ENCODE data around the gene KLF18.
"Not testable (repeated sequence)": the region's sequence is repeated elsewhere in the genome, so short reads cannot be mapped to it uniquely, and the experiment has no call there.

The KLF18 gene

GRCh38 chr1:44146536-44147361, 5.3 kb upstream of the KLF18 start:
- Histone ChIP-seq H3K9ac (ENCODE audit: low read length) (no peak overlapping the region), H3K27ac (ENCODE audit: low read depth, low read length) (no peak overlapping the region), H3K27me3 (ENCODE audit: control insufficient read depth, insufficient read depth, low read length) (no peaks in the 10 kb centered on the region)

GRCh38 chr1:44144962-44145756, 3.7 kb upstream of the KLF18 start:
- Histone ChIP-seq H3K27ac (ENCODE audit: low read depth, low read length) (no peak overlapping the region), H3K27me3 (ENCODE audit: control insufficient read depth, insufficient read depth, low read length) (no peaks in the 10 kb centered on the region), H3K4me3 (ENCODE audit: low read length) (no peak overlapping the region), H3K36me3 (ENCODE audit: control insufficient read depth, insufficient read depth, low read length) (no peaks in the 10 kb centered on the region), H3K4me1 (ENCODE audit: control insufficient read depth, insufficient read depth, low read length) (no peaks in the 10 kb centered on the region), H3K9ac (ENCODE audit: low read length) (no peak overlapping the region)

More at GRCh38 chr1:44146536-44147361, 5.3 kb upstream of the KLF18 start:
- no peak overlapping the region for H3K4me3 ChIP-seq (ENCODE audit: low read length)
- no peaks in the 10 kb centered on the region for H3K4me1 ChIP-seq (ENCODE audit: control insufficient read depth, insufficient read depth, low read length)
- H3K36me3 ChIP-seq (ENCODE audit: control insufficient read depth, insufficient read depth, low read length): no peaks in the 10 kb centered on the region

- H3K36me3 ChIP-seq (ENCODE audit: control insufficient read depth, insufficient read depth, low read length); H3K4me3 ChIP-seq (ENCODE audit: low read length); H3K27me3 ChIP-seq (ENCODE audit: control insufficient read depth, insufficient read depth, low read length); H3K9ac ChIP-seq (ENCODE audit: low read length); H3K27ac ChIP-seq (ENCODE audit: low read depth, low read length); H3K4me1 ChIP-seq (ENCODE audit: control insufficient read depth, insufficient read depth, low read length): not testable (repeated sequence)
Observed at GRCh38 chr1:44139565-44139964, 1.9 kb downstream of the KLF18 start.

GRCh38 chr1:44138239-44138638, 3.2 kb downstream of the KLF18 start:
- Histone ChIP-seq H3K27ac (ENCODE audit: low read depth, low read length) (no peak overlapping the region), H3K4me3 (ENCODE audit: low read length) (no peak overlapping the region), H3K9ac (ENCODE audit: low read length) (no peak overlapping the region), H3K36me3 (ENCODE audit: control insufficient read depth, insufficient read depth, low read length) (no peaks in the 10 kb centered on the region), H3K27me3 (ENCODE audit: control insufficient read depth, insufficient read depth, low read length) (no peaks in the 10 kb centered on the region), H3K4me1 (ENCODE audit: control insufficient read depth, insufficient read depth, low read length) (no peaks in the 10 kb centered on the region)

- no peak overlapping the region for H3K4me3 ChIP-seq (ENCODE audit: low read length)
- no peak overlapping the region for H3K9ac ChIP-seq (ENCODE audit: low read length)
- no peaks in the 10 kb centered on the region for H3K36me3 ChIP-seq (ENCODE audit: control insufficient read depth, insufficient read depth, low read length)
- H3K4me1 ChIP-seq (ENCODE audit: control insufficient read depth, insufficient read depth, low read length): no peaks in the 10 kb centered on the region
- H3K27me3 ChIP-seq (ENCODE audit: control insufficient read depth, insufficient read depth, low read length): no peaks in the 10 kb centered on the region
- H3K27ac ChIP-seq (ENCODE audit: low read depth, low read length): no peak overlapping the region
Observed at GRCh38 chr1:44135886-44136285, 5.5 kb downstream of the KLF18 start.

GRCh38 chr1:44134071-44134920, 7.1 kb downstream of the KLF18 start:
- H3K9ac ChIP-seq (ENCODE audit: low read length): no peak overlapping the region
- no peaks in the 10 kb centered on the region for H3K27me3 ChIP-seq (ENCODE audit: control insufficient read depth, insufficient read depth, low read length)
- no peak overlapping the region for H3K27ac ChIP-seq (ENCODE audit: low read depth, low read length)
- no peak overlapping the region for H3K4me3 ChIP-seq (ENCODE audit: low read length)
- H3K4me1 ChIP-seq (ENCODE audit: control insufficient read depth, insufficient read depth, low read length): no peaks in the 10 kb centered on the region
- no peaks in the 10 kb centered on the region for H3K36me3 ChIP-seq (ENCODE audit: control insufficient read depth, insufficient read depth, low read length)

GRCh38 chr1:44131411-44131810, 10.0 kb downstream of the KLF18 start:
- H3K4me1 ChIP-seq (ENCODE audit: control insufficient read depth, insufficient read depth, low read length): no peaks in the 10 kb centered on the region
- no peak overlapping the region for H3K9ac ChIP-seq (ENCODE audit: low read length)
- H3K4me3 ChIP-seq (ENCODE audit: low read length): no peak overlapping the region
- no peaks in the 10 kb centered on the region for H3K36me3 ChIP-seq (ENCODE audit: control insufficient read depth, insufficient read depth, low read length)
- H3K27me3 ChIP-seq (ENCODE audit: control insufficient read depth, insufficient read depth, low read length): no peaks in the 10 kb centered on the region
- no peak overlapping the region for H3K27ac ChIP-seq (ENCODE audit: low read depth, low read length)

GRCh38 chr1:44129616-44130500, 11.6 kb downstream of the KLF18 start:
- no peaks in the 10 kb centered on the region for H3K36me3 ChIP-seq (ENCODE audit: control insufficient read depth, insufficient read depth, low read length)
- no peak overlapping the region for H3K9ac ChIP-seq (ENCODE audit: low read length)
- H3K4me1 ChIP-seq (ENCODE audit: control insufficient read depth, insufficient read depth, low read length): no peaks in the 10 kb centered on the region
- no peaks in the 10 kb centered on the region for H3K27me3 ChIP-seq (ENCODE audit: control insufficient read depth, insufficient read depth, low read length)
- H3K27ac ChIP-seq (ENCODE audit: low read depth, low read length): no peak overlapping the region
- H3K4me3 ChIP-seq (ENCODE audit: low read length): no peak overlapping the region

GRCh38 chr1:44120398-44120949, 21.0 kb downstream of the KLF18 start:
- no peak overlapping the region for H3K4me3 ChIP-seq (ENCODE audit: low read length)
- no peak overlapping the region for H3K9ac ChIP-seq (ENCODE audit: low read length)
- H3K27me3 ChIP-seq (ENCODE audit: control insufficient read depth, insufficient read depth, low read length): no peaks in the 10 kb centered on the region
- H3K4me1 ChIP-seq (ENCODE audit: control insufficient read depth, insufficient read depth, low read length): no peaks in the 10 kb centered on the region
- H3K27ac ChIP-seq (ENCODE audit: low read depth, low read length): no peak overlapping the region
- H3K36me3 ChIP-seq (ENCODE audit: control insufficient read depth, insufficient read depth, low read length): no peaks in the 10 kb centered on the region

GRCh38 chr1:44119525-44119924, 21.9 kb downstream of the KLF18 start:
- no peak overlapping the region for H3K4me3 ChIP-seq (ENCODE audit: low read length)
- no peaks in the 10 kb centered on the region for H3K36me3 ChIP-seq (ENCODE audit: control insufficient read depth, insufficient read depth, low read length)
- no peaks in the 10 kb centered on the region for H3K4me1 ChIP-seq (ENCODE audit: control insufficient read depth, insufficient read depth, low read length)
- no peaks in the 10 kb centered on the region for H3K27me3 ChIP-seq (ENCODE audit: control insufficient read depth, insufficient read depth, low read length)
- no peak overlapping the region for H3K27ac ChIP-seq (ENCODE audit: low read depth, low read length)
- H3K9ac ChIP-seq (ENCODE audit: low read length): no peak overlapping the region

GRCh38 chr1:44118682-44119081, 22.7 kb downstream of the KLF18 start, which contains the start of gene KLF17:
KLF17 (plus strand) TSS chr1:44118821; CDS start chr1:44118908, 87 bp downstream.
- no peak within 1 kb of the TSS for H3K9ac ChIP-seq (ENCODE audit: low read length)
- H3K4me3 ChIP-seq (ENCODE audit: low read length): no peak within 1 kb of the TSS
- H3K36me3 ChIP-seq (ENCODE audit: control insufficient read depth, insufficient read depth, low read length): no peaks in the 10 kb centered on the region
- no peak within 1 kb of the TSS for H3K27ac ChIP-seq (ENCODE audit: low read depth, low read length)
- H3K27me3 ChIP-seq (ENCODE audit: control insufficient read depth, insufficient read depth, low read length): no peaks in the 10 kb centered on the region
- no peaks in the 10 kb centered on the region for H3K4me1 ChIP-seq (ENCODE audit: control insufficient read depth, insufficient read depth, low read length)

Measured in rectal smooth muscle tissue (tissue), 1 donor.